ENCODE data around the gene H2BK1.

DNA sequence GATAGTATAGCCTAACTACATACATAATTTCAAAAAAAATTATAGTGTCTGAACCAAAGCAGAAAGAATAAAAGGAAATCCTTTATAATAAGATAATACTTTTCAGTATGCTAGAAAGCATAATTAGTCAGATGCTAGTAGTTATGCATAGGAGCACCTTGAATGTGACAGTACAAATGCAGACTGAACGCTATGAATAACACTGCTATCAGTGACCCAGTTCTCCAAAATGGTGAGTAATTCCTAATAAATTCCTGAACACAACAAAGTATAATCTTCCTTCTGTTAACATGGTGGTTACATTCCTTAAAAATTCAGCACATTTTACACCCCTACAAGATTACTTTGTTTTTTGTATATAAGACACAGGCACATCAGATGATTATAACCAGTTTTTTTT, 20.8 kb upstream of the H2BK1 start:
- TF ChIP-seq, protein P1, sequence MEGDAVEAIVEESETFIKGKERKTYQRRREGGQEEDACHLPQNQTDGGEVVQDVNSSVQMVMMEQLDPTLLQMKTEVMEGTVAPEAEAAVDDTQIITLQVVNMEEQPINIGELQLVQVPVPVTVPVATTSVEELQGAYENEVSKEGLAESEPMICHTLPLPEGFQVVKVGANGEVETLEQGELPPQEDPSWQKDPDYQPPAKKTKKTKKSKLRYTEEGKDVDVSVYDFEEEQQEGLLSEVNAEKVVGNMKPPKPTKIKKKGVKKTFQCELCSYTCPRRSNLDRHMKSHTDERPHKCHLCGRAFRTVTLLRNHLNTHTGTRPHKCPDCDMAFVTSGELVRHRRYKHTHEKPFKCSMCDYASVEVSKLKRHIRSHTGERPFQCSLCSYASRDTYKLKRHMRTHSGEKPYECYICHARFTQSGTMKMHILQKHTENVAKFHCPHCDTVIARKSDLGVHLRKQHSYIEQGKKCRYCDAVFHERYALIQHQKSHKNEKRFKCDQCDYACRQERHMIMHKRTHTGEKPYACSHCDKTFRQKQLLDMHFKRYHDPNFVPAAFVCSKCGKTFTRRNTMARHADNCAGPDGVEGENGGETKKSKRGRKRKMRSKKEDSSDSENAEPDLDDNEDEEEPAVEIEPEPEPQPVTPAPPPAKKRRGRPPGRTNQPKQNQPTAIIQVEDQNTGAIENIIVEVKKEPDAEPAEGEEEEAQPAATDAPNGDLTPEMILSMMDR (IDR thresholded peaks at IDR 0.05) = no peak
- no peak for TF ChIP-seq EP300 (IDR thresholded peaks at IDR 0.05)

Data from gastroesophageal sphincter (tissue), 3 donors.